ENCODE measurements around the gene TXNL4B.
A peak's percentile ranks its signal among the peaks of the same experiment; 100 is the strongest.
"Not testable (repeated sequence)": the region's sequence is repeated elsewhere in the genome, so short reads cannot be mapped to it uniquely, and the experiment has no call there.

The TXNL4B gene

GRCh38 chr16:72092832-72093447 is 480 bp downstream of the TXNL4B start:
- no peak overlapping the region for H3K27ac ChIP-seq (ENCODE audit: low read length)
- peaks cover 47% of the 10 kb centered on the region for H3K36me3 ChIP-seq (ENCODE audit: insufficient read depth, low read depth, low read length)
- peak overlapping the region; percentile 96 for H3K4me3 ChIP-seq (ENCODE audit: low read length)
- no peaks in the 10 kb centered on the region for H3K9me3 ChIP-seq (ENCODE audit: insufficient read depth, low read depth, low read length)
- peak overlapping the region; percentile 69; the same call in 1 of the 2 replicates for H3K9ac ChIP-seq (ENCODE audit: low read depth, low read length)
- 0 out of 2 replicates have a peak, but pooled peaks cover 8% of the 10 kb centered on the region for H3K4me1 ChIP-seq (ENCODE audit: insufficient read depth, low read length)
- H3K27me3 ChIP-seq (ENCODE audit: insufficient read depth, low read length), result no peaks in the 10 kb centered on the region

GRCh38 chr16:72091217-72091616 is 2.2 kb downstream of the TXNL4B start:
- Histone ChIP-seq H3K36me3 (ENCODE audit: insufficient read depth, low read depth, low read length) (peaks cover 43% of the 10 kb centered on the region), H3K4me3 (ENCODE audit: low read length) (no peak overlapping the region), H3K9ac (ENCODE audit: low read depth, low read length) (no peak overlapping the region)

GRCh38 chr16:72085002-72085401 is 8.4 kb downstream of the TXNL4B start:
- Histone ChIP-seq H3K36me3 (ENCODE audit: insufficient read depth, low read depth, low read length) (peaks cover 53% of the 10 kb centered on the region), H3K27me3 (ENCODE audit: insufficient read depth, low read length) (no peaks in the 10 kb centered on the region), H3K9ac (ENCODE audit: low read depth, low read length) (no peak overlapping the region), H3K4me3 (ENCODE audit: low read length) (no peak overlapping the region), H3K27ac (ENCODE audit: low read length) (no peak overlapping the region), H3K9me3 (ENCODE audit: insufficient read depth, low read depth, low read length) (peaks cover 12% of the 10 kb centered on the region), H3K4me1 (ENCODE audit: insufficient read depth, low read length) (no peaks in the 10 kb centered on the region)

More at GRCh38 chr16:72091217-72091616, 2.2 kb downstream of the TXNL4B start:
- Histone ChIP-seq H3K27me3 (ENCODE audit: insufficient read depth, low read length) (no peaks in the 10 kb centered on the region), H3K27ac (ENCODE audit: low read length) (no peak overlapping the region), H3K4me1 (ENCODE audit: insufficient read depth, low read length) (0 out of 2 replicates have a peak, but pooled peaks cover 8% of the 10 kb centered on the region), H3K9me3 (ENCODE audit: insufficient read depth, low read depth, low read length) (no peaks in the 10 kb centered on the region)

GRCh38 chr16:72084445-72084844 is 9.0 kb downstream of the TXNL4B start:
- Histone ChIP-seq H3K27ac (ENCODE audit: low read length) (no peak overlapping the region), H3K4me1 (ENCODE audit: insufficient read depth, low read length) (no peaks in the 10 kb centered on the region), H3K9ac (ENCODE audit: low read depth, low read length) (no peak overlapping the region), H3K4me3 (ENCODE audit: low read length) (no peak overlapping the region), H3K9me3 (ENCODE audit: insufficient read depth, low read depth, low read length) (peaks cover 12% of the 10 kb centered on the region), H3K27me3 (ENCODE audit: insufficient read depth, low read length) (no peaks in the 10 kb centered on the region), H3K36me3 (ENCODE audit: insufficient read depth, low read depth, low read length) (peaks cover 47% of the 10 kb centered on the region)

- no peaks in the 10 kb centered on the region for H3K27me3 ChIP-seq (ENCODE audit: insufficient read depth, low read length)
- no peaks in the 10 kb centered on the region for H3K4me1 ChIP-seq (ENCODE audit: insufficient read depth, low read length)
- peaks cover 41% of the 10 kb centered on the region for H3K36me3 ChIP-seq (ENCODE audit: insufficient read depth, low read depth, low read length)
- peaks cover 12% of the 10 kb centered on the region for H3K9me3 ChIP-seq (ENCODE audit: insufficient read depth, low read depth, low read length)
- no peak overlapping the region for H3K9ac ChIP-seq (ENCODE audit: low read depth, low read length)
- no peak overlapping the region for H3K27ac ChIP-seq (ENCODE audit: low read length)
- no peak overlapping the region for H3K4me3 ChIP-seq (ENCODE audit: low read length)
Observed at GRCh38 chr16:72083778-72084404, 9.5 kb downstream of the TXNL4B start.

- H3K27me3 ChIP-seq (ENCODE audit: insufficient read depth, low read length); H3K4me1 ChIP-seq (ENCODE audit: insufficient read depth, low read length); H3K4me3 ChIP-seq (ENCODE audit: low read length); H3K9me3 ChIP-seq (ENCODE audit: insufficient read depth, low read depth, low read length); H3K36me3 ChIP-seq (ENCODE audit: insufficient read depth, low read depth, low read length); H3K27ac ChIP-seq (ENCODE audit: low read length); H3K9ac ChIP-seq (ENCODE audit: low read depth, low read length): not testable (repeated sequence)
Observed at GRCh38 chr16:72076991-72077706, 16.3 kb downstream of the TXNL4B start.

- H3K4me3 ChIP-seq (ENCODE audit: low read length); H3K9me3 ChIP-seq (ENCODE audit: insufficient read depth, low read depth, low read length); H3K27me3 ChIP-seq (ENCODE audit: insufficient read depth, low read length); H3K4me1 ChIP-seq (ENCODE audit: insufficient read depth, low read length); H3K9ac ChIP-seq (ENCODE audit: low read depth, low read length); H3K36me3 ChIP-seq (ENCODE audit: insufficient read depth, low read depth, low read length); H3K27ac ChIP-seq (ENCODE audit: low read length): not testable (repeated sequence)
Observed at GRCh38 chr16:72075067-72075466, 18.4 kb downstream of the TXNL4B start.

GRCh38 chr16:72073560-72074230 is 19.7 kb downstream of the TXNL4B start:
- Histone ChIP-seq H3K4me1 (ENCODE audit: insufficient read depth, low read length) (no peaks in the 10 kb centered on the region), H3K27me3 (ENCODE audit: insufficient read depth, low read length) (no peaks in the 10 kb centered on the region), H3K9me3 (ENCODE audit: insufficient read depth, low read depth, low read length) (no peaks in the 10 kb centered on the region), H3K9ac (ENCODE audit: low read depth, low read length) (no peak overlapping the region), H3K4me3 (ENCODE audit: low read length) (no peak overlapping the region), H3K36me3 (ENCODE audit: insufficient read depth, low read depth, low read length) (no peaks in the 10 kb centered on the region), H3K27ac (ENCODE audit: low read length) (no peak overlapping the region)

GRCh38 chr16:72072514-72073342 is 20.7 kb downstream of the TXNL4B start:
- H3K27ac ChIP-seq (ENCODE audit: low read length), result no peak overlapping the region
- H3K4me1 ChIP-seq (ENCODE audit: insufficient read depth, low read length), result no peaks in the 10 kb centered on the region
- no peak overlapping the region for H3K9ac ChIP-seq (ENCODE audit: low read depth, low read length)
- H3K4me3 ChIP-seq (ENCODE audit: low read length), result no peak overlapping the region
- H3K36me3 ChIP-seq (ENCODE audit: insufficient read depth, low read depth, low read length), result no peaks in the 10 kb centered on the region
- H3K27me3 ChIP-seq (ENCODE audit: insufficient read depth, low read length), result no peaks in the 10 kb centered on the region
- no peaks in the 10 kb centered on the region for H3K9me3 ChIP-seq (ENCODE audit: insufficient read depth, low read depth, low read length)

- Histone ChIP-seq H3K27ac (ENCODE audit: low read length) (no peak overlapping the region), H3K4me1 (ENCODE audit: insufficient read depth, low read length) (no peaks in the 10 kb centered on the region), H3K36me3 (ENCODE audit: insufficient read depth, low read depth, low read length) (no peaks in the 10 kb centered on the region), H3K27me3 (ENCODE audit: insufficient read depth, low read length) (no peaks in the 10 kb centered on the region), H3K9ac (ENCODE audit: low read depth, low read length) (no peak overlapping the region), H3K4me3 (ENCODE audit: low read length) (no peak overlapping the region), H3K9me3 (ENCODE audit: insufficient read depth, low read depth, low read length) (no peaks in the 10 kb centered on the region)
Observed at GRCh38 chr16:72068930-72069329, 24.5 kb downstream of the TXNL4B start.

GRCh38 chr16:72066747-72067146 is 26.7 kb downstream of the TXNL4B start:
- H3K4me1 ChIP-seq (ENCODE audit: insufficient read depth, low read length), result no peaks in the 10 kb centered on the region
- H3K27me3 ChIP-seq (ENCODE audit: insufficient read depth, low read length), result no peaks in the 10 kb centered on the region
- no peak overlapping the region for H3K4me3 ChIP-seq (ENCODE audit: low read length)
- no peak overlapping the region for H3K27ac ChIP-seq (ENCODE audit: low read length)
- H3K9ac ChIP-seq (ENCODE audit: low read depth, low read length), result no peak overlapping the region
- no peaks in the 10 kb centered on the region for H3K36me3 ChIP-seq (ENCODE audit: insufficient read depth, low read depth, low read length)
- H3K9me3 ChIP-seq (ENCODE audit: insufficient read depth, low read depth, low read length), result no peaks in the 10 kb centered on the region
